GM19035 (cell line): ENCODE data around the gene SLC4A7.
A peak's percentile ranks its signal among the peaks of the same experiment; 100 is the strongest.
"Not testable (repeated sequence)": the region's sequence is repeated elsewhere in the genome, so short reads cannot be mapped to it uniquely, and the experiment has no call there.

Source experiments
- ATAC-seq: cut with Tn5 transposase; IDR thresholded peaks from one replicate; pipeline ENCODE4 v1.9.1; 2021; ENCODE audit not compliant: unreplicated experiment

Gene SLC4A7

DNA sequence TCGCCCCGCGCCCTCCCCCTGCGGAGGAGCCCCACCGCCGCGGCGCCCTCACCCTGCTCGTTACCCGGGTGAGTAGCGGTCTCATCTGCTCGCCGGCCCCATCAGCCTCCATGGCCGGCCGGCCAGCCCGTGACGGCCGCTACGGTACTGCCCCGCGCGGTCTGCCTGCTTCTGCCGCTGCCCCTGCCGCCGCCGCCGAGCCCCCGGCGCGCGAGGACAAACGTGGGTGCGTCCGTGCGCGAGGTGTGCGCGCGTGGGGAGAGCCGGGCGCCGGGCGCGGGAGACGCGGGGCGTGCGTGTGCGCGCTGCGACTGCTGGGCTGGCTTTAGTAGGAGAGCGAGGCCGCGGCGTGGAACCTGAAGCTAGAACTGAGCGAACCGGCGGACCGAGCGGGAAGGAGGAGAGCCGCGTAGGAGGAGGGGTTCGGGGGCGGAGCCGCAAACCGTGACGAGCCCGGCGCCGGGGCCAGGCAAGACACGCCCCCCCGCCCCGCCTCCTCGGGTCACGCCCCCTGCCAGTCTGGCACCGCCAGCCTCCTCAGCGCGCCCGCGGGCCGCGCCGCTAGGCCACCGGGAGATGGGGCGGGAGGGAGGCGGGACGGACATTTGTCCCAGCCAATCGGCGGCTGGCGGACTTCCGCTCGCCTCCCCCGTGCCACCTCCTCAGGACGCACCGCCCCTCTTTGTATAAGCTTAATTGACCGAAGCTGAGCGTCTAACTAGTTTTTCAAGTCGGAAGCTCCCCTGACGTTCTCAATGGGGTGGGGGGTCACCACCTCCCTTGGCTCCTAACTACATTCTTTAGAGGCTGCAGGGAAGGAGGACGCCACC, at the start of gene SLC4A7:
SLC4A7 (minus strand) TSS at position 370 of the 830 bp plus-strand sequence; CDS start at position 112, 258 bp downstream.
- ATAC-seq, result peak; percentile 91

DNA sequence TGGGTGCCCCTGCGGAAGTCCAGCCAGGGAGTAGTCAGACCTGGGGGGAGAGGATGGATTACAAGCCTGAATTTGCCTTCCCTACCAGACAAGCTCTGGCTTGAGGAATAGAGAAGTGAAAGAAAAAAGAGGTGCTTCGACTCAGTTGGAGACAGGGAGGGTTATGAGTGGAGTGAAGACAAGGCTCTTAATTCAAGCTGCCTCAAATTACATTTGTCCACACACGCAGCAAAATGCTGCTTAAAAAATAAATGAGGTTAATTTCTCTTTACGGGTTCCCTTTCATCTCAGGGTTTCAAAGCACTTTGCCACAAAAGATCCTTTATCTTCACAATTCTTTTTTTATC, 49.0 kb upstream of the SLC4A7 start:
- no peak for ATAC-seq

DNA sequence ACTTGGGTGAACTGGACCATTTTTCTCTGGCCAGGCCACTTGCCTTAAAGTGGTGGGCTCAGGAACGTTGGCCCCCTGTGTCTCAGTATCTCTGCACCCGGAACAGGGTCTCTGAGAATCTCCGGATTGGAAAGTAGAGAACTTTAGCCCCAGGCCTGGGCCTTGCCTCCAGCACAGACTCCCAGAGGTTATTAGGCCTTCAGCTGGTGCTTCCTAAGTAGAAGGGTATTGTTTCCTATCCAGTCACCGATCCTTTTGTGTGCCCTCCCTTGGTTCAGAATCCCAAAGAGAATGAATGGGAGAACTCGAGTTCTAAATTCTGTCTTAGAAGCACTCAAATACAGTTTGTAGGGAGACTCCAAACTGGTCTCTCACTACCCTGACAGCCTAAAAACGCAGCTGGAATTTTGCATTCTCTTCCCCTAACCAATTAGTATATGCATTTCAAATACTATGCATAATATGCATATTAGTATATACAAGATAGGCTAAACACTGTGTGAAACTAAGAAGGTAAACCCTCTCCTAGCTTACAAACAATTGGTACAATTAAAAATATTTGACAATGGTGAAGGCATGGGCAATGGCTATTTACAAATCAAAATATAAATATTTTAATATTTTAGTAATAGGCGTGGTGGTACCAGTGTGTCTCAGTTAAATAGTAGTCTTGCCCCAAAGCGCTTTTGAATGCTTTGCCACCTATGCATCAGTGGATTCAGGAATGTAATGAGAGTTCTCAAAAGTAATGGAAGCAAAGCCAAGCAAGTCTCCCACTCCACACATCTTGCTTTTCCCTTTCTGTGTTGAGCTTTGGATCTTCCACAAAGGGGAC, 48.5 kb upstream of the SLC4A7 start:
- ATAC-seq, result no peak

DNA sequence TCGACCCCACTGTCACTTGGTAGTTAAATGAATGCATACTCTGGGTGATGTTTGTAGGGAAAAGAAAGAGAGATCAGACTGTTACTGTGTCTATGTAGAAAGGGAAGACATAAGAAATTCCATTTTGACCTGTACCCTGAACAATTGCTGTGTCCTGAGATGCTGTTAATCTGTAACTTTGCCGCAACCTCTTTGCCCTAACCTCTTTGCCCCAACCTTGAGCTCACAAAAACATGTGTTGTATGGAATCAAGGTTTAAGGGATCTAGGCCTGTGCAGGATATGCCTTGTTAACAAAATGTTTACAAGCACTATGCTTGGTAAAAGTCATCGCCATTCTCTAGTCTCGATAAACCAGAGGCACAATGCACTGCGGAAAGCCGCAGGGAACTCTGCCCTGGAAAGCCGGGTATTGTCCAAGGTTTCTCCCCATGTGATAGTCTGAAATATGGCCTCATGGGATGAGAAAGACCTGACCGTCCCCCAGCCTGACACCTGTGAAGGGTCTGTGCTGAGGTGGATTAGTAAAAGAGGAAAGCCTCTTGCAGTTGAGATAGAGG, 47.1 kb upstream of the SLC4A7 start:
- not testable (repeated sequence) for ATAC-seq

DNA sequence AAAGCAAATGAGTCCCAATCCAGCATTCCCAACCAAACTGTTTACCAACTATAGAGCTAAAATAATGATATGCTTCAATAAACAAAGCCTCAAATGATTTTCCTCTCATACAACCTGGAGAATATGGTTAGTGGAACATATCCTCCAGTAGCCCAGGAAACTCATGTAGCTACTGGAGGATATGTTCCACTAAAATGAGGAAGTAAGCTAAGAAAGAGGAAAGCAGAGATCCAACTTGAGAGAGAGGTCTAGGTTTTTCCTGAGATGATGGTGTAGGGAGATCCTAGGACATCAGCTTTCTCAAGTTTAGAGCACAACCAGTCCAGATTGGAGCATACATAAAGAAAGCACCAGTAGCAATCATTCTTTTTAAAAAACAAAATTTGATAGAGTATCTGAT, 44.6 kb upstream of the SLC4A7 start:
- ATAC-seq, result no peak

DNA sequence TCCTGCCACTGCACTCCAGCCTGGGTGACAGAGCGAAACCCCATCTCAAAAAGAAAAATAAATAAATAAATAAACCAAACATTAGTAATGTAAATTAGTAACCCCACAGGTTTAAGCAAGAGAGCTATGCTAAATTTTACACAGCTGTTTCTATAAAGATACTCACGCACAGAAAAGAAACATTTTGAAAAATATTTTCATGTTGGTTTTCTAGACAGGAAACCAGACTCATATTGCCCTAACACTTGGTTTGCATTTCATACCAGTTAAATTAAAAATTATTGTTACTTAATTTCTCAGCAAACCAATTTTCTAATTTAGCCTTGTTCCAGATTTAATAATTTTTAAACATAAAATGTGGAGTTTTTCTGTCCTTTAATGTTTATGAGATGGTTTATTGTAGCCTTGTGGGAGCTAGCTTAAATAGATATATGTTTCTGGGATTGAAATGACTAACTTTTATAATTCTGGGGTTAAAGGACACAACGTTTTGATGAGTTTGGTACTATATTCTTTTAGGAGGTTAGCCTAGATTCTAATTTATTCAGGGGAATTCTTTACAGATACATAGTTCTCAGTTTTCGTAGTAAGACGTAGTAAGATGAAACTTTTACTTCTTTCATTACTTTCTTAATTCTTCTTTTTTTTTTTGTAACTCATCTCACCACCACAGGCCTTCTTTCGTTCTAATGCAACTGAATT, 42.6 kb upstream of the SLC4A7 start:
- no peak for ATAC-seq

DNA sequence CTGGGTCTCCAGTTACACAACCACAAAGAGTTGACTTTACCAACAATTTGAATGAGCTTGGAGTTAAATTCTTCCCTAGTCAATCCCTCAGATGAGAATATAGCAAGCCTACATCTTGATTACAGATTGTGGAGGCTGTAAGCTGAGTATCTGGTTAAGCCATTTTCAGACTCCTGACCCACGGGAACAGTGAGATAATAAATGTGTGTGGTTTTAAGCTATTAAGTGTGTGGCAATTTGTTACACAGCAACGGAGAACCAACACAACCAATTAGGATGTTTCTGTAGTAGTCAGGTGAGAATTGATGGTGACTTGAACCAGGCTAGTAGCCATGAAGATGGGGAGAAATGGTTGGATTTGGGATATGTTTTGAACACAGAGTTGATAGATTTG, 37.7 kb upstream of the SLC4A7 start:
- no peak for ATAC-seq

DNA sequence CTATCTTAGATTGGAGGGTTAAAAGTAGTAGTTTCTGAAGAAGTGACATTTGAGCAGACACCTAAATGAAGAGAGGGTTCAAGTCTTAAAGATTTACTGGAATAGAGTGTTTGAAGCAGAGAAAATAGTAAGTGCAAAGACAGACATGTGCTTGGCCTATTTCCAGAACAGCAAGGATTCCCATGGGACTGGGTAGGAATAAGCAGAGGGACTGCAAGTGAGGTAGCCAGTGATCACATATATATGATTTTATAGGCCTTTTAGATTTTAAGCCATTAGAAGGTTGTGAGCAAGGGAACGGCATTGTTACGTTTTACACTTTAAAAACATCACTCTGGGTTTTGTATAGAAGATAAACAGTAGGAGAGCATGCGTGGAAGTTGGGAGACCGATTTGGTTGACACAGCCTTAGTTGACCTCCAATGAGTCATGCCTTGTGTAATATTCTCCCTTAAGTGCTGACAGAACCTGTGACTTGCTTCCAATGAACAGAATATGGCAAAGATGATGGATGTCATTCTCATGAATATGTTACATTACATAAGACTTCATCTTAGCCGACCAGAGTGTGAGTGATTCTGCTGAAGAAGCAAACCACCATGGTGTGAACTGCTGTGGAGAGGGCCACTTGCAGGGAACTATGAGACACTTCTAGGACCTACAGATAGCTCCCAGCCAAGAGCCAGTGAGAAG, 37.1 kb upstream of the SLC4A7 start:
- no peak for ATAC-seq

DNA sequence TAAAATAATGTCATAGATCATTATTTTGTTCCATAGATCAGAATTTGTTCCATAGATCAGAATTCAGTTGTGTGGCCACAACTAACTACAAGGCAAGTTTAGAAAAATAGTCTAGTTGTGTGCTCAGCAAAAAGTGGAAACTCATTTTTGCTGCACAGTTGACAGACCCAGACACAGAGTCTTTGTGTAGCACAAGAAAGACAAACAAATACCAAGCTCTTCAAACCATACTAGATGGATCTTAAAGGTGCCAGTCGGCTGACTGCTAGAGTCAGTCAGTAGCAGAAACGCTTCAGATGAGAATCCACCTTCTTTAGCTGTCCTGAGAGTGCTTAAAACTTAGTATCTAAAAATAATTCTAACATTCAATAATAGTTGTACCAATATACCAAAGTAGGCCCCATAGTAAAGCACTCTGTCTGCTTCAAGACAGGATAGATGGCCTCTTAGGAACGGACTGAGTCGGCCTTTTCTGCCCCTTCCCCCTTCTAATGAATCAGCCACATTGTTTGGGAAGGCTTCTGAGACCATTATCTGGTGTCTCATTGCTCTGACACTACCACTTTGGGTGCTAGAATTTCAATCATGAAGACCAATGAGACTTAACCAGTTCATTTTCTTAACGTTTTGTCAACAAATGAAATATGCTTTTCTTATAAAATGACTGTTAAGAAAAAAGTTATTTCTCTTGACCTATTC, 27.7 kb upstream of the SLC4A7 start:
- no peak for ATAC-seq

DNA sequence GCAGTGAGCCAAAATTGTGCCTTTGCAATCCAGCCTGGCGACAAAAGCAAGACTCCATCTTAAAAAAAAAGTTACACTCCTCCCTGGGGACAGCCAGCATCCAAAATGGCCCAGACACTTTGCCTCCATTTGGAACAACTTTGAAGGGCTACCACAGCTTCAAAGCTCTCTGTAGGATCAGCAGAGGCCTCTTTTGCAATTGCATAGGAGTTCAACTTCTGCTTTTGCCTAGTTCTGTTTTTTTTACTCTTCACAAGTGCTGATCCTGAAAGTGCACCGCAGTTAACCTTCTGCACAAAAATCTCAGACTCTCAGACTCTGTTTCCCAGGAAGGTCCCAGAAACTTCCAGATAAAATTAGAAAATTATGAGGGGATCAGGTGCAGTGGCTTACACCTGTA, 25.2 kb upstream of the SLC4A7 start:
- ATAC-seq, result no peak

DNA sequence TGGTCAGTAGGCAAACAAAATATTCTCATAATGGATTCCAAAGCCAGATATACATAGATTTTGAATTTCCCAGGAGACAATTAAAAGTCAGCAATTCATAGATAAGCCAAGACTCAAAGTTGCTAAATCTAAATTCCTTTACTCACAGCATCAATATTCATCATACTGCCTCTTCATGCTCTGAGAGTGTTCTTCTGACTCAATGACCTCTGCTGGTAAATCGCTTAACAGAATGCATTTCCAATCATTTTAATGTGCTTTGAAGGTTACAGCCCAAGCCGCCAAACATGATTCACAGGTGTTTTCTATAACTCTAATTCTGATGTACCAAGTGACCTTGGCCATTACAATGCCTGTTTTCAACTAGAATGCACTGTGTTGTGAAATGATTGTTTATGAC, 24.2 kb upstream of the SLC4A7 start:
- ATAC-seq, result no peak

DNA sequence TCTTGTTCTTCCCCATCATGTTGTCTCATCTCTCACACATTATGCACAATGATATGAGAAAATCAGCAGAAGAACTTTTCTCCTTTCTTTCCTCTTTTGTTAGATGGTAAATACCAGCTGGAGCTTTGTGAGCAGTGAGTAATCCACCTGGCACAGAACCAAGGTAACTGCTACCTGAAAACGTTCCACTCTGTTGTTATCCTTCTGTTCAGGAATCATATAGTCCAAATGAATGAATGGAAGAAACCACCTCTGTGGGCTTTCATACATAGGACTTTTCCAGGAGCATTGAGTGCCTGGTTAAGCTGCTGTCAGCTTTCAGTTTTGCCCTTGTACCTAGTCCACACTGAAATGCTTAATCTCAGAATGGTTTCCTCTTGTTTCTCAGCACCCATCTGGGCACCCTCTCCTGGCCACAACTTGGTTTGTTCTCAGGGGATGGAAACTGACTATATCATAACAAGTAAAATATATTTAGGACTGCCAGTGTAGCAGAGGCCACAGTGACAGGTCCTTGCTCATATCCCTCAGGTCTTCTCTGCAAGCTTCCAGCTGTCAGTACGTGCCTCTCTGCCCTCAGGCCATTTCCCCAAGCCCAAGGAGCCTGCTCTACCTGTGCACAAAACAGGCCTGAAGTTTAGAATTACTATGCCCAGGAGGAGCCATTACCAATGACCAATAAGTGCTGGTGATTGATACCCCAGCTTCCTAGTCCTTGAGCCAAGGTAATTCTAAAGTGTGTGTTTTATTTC, 23.5 kb upstream of the SLC4A7 start:
- ATAC-seq, result no peak

DNA sequence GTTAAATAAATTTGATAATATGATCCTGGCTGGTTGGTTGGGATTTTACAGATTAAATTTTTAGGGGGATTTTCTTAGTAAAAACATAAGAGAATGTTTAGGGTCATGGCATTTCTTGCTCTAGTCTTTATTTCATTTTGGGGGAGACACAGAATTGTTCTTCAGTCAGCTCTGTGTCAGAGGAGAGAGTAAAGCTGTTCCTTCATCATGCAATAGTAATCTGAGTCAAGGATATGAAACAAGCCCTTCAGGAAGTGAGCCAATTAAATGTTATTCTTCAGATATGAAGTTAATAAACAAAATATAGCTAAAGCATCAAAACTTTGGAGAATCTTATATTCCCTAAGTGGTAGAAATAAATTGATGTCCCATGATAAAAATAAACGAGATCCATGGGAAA, 22.9 kb upstream of the SLC4A7 start:
- ATAC-seq, result no peak

DNA sequence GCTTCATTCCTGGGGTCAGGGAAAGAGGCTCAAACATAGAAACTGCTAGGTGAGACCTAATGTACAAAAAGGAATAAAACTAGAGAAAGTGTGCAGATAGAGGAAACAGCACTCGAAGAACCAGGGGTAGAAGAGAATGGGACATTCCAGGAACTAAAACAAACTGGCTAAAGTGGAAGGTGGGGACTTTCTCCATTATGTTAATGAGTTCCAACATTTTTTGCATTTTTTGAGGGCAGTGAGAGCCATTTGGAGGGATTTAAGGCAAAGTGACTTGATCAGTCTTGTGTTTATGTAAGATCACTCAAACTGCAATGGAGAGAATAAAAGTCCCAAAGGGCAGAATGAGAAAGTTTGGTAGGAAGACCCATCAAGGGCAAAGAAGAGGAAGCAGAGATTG, 20.6 kb upstream of the SLC4A7 start:
- no peak for ATAC-seq

DNA sequence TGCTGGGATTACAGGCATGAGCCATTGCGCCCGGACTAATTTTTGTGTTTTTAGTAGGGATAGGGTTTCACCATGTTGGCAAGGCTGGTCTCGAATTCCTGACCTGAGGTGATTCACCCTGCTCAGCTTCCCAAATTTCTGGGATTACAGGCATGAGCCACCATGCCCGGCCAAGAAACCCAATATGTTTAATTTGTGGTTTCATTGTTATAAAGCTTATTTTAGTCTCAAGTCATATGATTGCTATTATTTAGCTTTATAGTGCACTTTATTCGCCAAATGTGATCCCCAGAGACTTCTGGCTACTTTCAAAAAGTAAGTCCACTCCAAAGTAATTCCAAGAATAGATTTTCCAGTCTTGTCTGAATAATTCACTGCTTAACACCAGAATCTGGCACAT, 19.3 kb upstream of the SLC4A7 start:
- ATAC-seq, result no peak

DNA sequence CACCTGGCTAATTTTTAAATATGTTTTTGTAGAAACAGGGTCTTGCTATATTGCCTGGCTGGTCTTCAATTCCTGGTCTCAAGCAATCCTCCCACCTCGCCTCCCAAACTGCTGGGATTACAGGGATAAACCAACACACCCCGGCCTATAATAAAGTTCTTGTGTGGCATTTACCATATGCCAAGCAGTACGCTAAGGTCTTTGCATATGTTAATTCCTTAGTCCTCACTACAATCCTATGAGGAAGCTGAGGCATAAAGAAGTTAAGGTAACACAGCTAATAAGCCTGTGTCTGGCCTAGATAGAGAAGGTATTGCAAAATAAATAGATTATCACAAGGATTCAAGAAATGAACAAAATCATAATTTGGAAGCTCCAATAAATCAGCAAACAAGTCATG, 17.6 kb upstream of the SLC4A7 start:
- ATAC-seq, result no peak

DNA sequence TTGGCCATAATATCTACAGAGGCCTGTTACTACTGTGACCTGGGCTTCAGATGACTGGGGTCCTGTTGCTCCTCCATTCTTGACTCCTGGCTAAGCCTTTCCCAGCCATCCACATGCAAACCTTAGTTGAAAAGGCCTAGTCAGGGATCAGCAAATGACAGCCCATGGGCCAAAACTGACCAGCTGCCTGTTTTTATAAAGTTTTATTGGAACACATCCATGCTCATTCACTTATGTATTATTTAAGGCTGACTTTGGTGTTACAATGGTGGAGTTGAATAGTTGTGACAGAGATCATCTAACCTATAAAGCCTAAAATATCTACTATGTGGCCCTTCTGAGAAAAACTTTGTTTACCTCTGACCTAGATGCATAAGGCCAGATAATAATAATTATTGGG, 16.8 kb upstream of the SLC4A7 start:
- ATAC-seq, result no peak

DNA sequence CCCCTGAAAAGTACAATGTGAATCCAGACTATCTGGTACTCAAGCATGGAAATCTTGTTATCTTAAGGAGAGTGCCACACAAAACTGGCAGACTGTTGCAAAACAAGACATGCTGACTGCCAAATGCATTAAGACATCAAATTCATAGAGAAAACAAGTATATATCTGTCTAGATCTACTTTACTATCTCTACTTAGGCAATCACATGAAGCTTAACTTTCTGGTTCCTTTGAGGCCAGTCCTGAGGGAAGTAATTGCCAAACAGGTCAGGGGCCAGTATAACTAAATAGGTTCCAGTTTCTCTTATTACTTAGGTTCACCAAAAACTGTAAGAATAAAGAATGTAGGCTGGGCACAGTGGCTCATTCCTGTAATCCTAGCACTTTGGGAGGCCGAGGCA, 15.9 kb upstream of the SLC4A7 start:
- ATAC-seq, result no peak

DNA sequence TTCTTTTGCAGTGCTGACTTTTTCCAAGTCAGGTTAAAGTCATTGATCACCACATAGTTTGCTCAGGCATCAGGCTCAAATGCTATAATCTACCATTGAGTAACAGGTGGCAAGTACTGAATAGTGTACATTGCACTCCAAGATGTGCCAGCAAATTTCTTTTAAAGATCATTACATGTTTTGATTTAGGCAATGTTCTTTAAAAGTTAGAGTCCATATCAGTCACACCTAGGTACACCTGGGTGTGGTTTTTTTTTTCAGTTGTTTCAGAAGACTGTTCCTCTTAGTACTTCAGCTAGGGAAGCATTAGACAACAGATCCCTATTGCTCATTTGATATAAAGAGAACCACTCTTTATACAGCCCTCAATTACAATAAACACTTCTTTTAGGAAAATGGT, 10.6 kb upstream of the SLC4A7 start:
- ATAC-seq, result no peak

DNA sequence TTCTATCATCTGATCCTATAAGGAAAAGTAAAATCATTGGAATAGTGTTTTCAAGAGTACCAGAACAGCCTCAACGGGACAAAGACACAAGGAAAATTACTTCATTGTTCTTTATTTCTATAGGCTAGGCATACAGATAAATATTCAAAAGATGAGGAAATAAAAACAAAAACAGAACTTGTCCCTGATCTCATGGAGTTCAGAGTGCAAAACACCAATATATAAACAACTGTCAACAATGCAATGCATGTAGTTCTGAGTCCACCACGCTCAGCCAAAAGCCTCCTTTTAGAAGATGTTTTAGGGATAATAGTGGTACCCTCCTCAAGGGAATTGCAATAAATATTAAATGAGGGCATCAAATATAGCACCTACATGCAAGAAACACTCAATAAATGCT, 4.6 kb upstream of the SLC4A7 start:
- ATAC-seq, result no peak
